Esophagus muscularis mucosa (tissue), 4 donors: ENCODE data around the gene ERCC6. TPM values are rescaled to one million over a fixed set of nuclear protein-coding genes. Genes with fewer than 3 reads are reported as not detected.

Source experiments
- DNase-seq: peaks from one replicate; pipeline ENCODE4 v3.0.0-alpha.2; 2017; ENCODE audit errors: extremely low spot score
- H3K27ac ChIP-seq, 4 donors: fragments of 200-600 bp; sonication (generic); replicated peaks in 1 of 4; 1 replicate in 3 of 4; 2 replicates in 1 of 4; pipeline ENCODE4 v1.5.1; 2016 to 2019; ENCODE audit warnings: mild to moderate bottlenecking in 1 of 4
- H3K27me3 ChIP-seq, 4 donors: fragments of 200-600 bp; sonication (generic); one replicate each; pipeline versions ENCODE4 v1.5.1 to v1.6.0; 2016 to 2019
- H3K36me3 ChIP-seq, 4 donors: fragments of 200-600 bp; sonication (generic); one replicate each; pipeline ENCODE4 v1.5.1; 2016 to 2019
- H3K4me1 ChIP-seq, 4 donors: fragments of 200-600 bp; sonication (generic); one replicate each; pipeline ENCODE4 v1.5.1; 2016 to 2019
- H3K4me3 ChIP-seq, 4 donors: fragments of 200-600 bp; sonication (generic); 1 replicate in 2 of 4; 2 replicates in 2 of 4; pipeline ENCODE4 v1.5.1; 2016 to 2019; ENCODE audit warnings: mild to moderate bottlenecking in 4 of 4, moderate library complexity in 1 of 4
- H3K9me3 ChIP-seq, 4 donors: fragments of 200-600 bp; sonication (generic); 1 replicate in 3 of 4; 2 replicates in 1 of 4; pipeline ENCODE4 v1.5.1; 2016 to 2019
- EP300 ChIP-seq: sonication (generic); formaldehyde crosslinking; IDR thresholded peaks from one replicate; pipeline ENCODE4 v1.6.1; 2017; ENCODE audit warnings: antibody characterized with exemption
- POLR2A ChIP-seq: fragments of 450-650 bp; IDR thresholded peaks from one replicate; pipeline ENCODE4 v1.6.1; 2017; ENCODE audit warnings: antibody characterized with exemption, moderate library complexity, mild to moderate bottlenecking, low read depth
- POLR2AphosphoS5 ChIP-seq, 2 donors: sonication (generic); formaldehyde crosslinking; IDR thresholded peaks; one replicate each; pipeline ENCODE4 v1.6.1; 2017; ENCODE audit warnings: antibody characterized with exemption in 2 of 2
- WGBS: methylation state at CpG from one replicate; pipeline ENCODE4 v1.1.5; 2018; 5-methylcytosine and 5-hydroxymethylcytosine counted together
- intact Hi-C: fragments of 100-400 bp; cut with DNase I; formaldehyde crosslinking; loops from one replicate; pipeline ENCODE4 v1.15.1; 2023
- total RNA-seq, 4 donors: library from RNA; depleted of rRNA; stranded (reverse); fragments of >200 nt; gene quantifications; one replicate each; pipeline versions ENCODE4 v1.1.0 to v1.2.1, GENCODE V29; 2016
- TF ChIP-seq, protein P1 (sequence below), 3 experiments: fragments of 200-600 bp in 2 of 3; fragments of 450-650 bp in 1 of 3; sonication (generic) in 2 of 3; IDR thresholded peaks; one replicate each; pipeline ENCODE4 v1.5.1; 2017 to 2019; ENCODE audit warnings: antibody characterized with exemption in 3 of 3, mild to moderate bottlenecking in 2 of 3, moderate library complexity in 1 of 3

Gene ERCC6
- total RNA-seq, 4 donors from 2014 or later = 7.0 to 11.7 (median 9.2) TPM

DNA sequence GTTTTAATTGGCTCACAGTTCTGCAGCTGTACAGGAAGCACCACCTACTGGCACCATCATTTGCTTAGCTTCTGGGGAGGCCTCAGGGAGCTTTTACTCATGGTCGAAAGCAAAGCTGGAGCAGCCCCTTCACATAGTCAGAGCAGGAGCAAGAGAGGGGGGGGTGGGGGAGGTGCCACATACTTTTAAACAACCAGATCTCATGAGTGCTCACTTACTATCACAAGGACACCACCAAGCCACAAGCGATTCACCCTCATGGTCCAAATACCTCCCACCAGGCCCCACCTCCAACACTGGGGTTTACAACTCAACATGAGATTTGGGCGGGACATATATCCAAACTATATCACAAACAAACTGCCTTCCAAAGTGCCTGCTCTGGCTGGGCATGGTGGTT is 39.5 kb upstream of the ERCC6 start:
- TF ChIP-seq POLR2A (no peak), EP300 (no peak), POLR2AphosphoS5 (IDR thresholded peaks at IDR 0.05) (no peak)
- TF ChIP-seq, protein P1, sequence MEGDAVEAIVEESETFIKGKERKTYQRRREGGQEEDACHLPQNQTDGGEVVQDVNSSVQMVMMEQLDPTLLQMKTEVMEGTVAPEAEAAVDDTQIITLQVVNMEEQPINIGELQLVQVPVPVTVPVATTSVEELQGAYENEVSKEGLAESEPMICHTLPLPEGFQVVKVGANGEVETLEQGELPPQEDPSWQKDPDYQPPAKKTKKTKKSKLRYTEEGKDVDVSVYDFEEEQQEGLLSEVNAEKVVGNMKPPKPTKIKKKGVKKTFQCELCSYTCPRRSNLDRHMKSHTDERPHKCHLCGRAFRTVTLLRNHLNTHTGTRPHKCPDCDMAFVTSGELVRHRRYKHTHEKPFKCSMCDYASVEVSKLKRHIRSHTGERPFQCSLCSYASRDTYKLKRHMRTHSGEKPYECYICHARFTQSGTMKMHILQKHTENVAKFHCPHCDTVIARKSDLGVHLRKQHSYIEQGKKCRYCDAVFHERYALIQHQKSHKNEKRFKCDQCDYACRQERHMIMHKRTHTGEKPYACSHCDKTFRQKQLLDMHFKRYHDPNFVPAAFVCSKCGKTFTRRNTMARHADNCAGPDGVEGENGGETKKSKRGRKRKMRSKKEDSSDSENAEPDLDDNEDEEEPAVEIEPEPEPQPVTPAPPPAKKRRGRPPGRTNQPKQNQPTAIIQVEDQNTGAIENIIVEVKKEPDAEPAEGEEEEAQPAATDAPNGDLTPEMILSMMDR (IDR thresholded peaks at IDR 0.05) = no peak
- WGBS = 91% methylated on average over 3 of the region's 3 CpGs
- no peak overlapping the region for H3K4me3 ChIP-seq
- H3K27ac ChIP-seq = no peak overlapping the region
- H3K36me3 ChIP-seq = no peaks in the 10 kb centered on the region
- intact Hi-C loops = no loop called here
- no peaks in the 10 kb centered on the region for H3K9me3 ChIP-seq
- peak; percentile 89 for DNase-seq
- H3K27me3 ChIP-seq = peaks cover 0 to 5% (median 0%) of the 10 kb centered on the region in 4 donors
- H3K4me1 ChIP-seq = no peaks in the 10 kb centered on the region

DNA sequence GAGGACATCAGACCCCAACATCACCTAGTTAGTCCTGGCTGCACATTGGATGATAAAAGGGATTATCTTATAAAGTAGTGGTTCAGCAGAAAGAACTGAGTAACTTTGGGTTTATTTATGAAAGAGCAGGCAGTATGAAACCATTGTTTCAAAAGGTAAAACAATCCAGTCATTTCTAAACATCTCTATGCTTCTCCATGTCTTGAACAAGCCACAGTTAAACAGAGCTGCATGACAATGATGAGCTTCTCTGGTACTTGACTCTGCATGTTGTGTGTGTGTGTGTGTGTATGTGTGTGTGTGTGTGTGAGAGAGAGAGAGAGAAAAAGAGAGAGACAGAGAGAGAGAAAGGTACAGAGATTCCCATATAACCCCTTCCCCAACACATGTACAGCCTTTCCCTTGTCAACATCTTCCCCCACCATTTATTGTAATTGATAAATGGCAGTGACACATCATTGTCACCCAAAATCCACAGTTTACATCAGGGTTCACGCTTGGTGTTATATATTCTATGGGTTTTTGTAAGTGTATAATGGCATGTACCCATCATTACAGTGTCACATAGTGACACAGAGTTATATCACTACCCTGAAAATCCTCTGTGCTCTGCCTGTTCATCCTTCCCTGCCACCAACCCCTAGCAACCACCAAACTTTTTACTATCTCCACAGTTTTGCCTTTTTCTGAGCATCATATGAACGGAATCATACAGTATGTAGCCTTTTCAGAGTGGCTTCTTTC is 38.4 kb upstream of the ERCC6 start:
- TF ChIP-seq EP300 = no peak
- no peak for TF ChIP-seq POLR2AphosphoS5 (IDR thresholded peaks at IDR 0.05)
- no peak for TF ChIP-seq POLR2A
- TF ChIP-seq, protein P1 (IDR thresholded peaks at IDR 0.05) = no peak
- no peak for DNase-seq
- no peaks in the 10 kb centered on the region for H3K4me1 ChIP-seq
- WGBS = 79% methylated on average over 2 of the region's 2 CpGs
- H3K27ac ChIP-seq = no peak overlapping the region
- no peak overlapping the region for H3K4me3 ChIP-seq
- H3K9me3 ChIP-seq = no peaks in the 10 kb centered on the region
- intact Hi-C loops = no loop called here
- H3K27me3 ChIP-seq = peaks cover 0 to 5% (median 0%) of the 10 kb centered on the region in 4 donors
- H3K36me3 ChIP-seq = no peaks in the 10 kb centered on the region

DNA sequence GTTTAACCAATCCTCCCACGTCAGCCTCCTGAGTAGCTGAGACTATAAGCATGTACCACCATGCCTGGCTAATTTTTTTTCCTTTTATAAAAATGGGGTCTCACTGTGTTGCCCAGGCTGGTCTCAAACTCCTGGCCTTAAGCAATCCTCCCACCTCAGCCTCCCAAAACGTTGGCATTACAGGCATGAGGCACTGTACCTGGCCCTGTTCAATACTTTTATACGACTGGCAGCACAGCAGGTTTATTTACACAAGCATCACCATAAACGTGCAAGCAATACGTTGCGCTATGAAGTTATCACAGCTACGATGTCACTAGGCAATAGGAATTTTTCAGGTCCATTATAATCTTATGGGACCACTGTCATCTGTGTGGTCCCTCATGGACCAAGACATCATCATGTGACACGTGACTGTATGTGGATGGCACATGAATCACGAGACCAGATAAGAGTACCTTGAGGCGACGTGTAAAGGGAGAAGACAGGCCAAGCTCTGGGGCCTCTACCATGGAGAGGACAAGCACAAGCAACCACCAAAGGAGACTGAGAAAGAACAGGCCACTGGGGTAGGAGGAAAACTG is 36.7 kb upstream of the ERCC6 start:
- Histone ChIP-seq H3K27ac (no peak overlapping the region), H3K4me3 (no peak overlapping the region), H3K36me3 (no peaks in the 10 kb centered on the region), H3K4me1 (no peaks in the 10 kb centered on the region), H3K9me3 (no peaks in the 10 kb centered on the region), H3K27me3 (peaks cover 0 to 5% (median 0%) of the 10 kb centered on the region in 4 donors)
- intact Hi-C loops = no loop called here
- WGBS = 82% methylated on average over 11 of the region's 11 CpGs
- DNase-seq = peak; percentile 85
- TF ChIP-seq, protein P1 (IDR thresholded peaks at IDR 0.05) = no peak
- TF ChIP-seq EP300 = no peak
- TF ChIP-seq POLR2A = no peak
- TF ChIP-seq POLR2AphosphoS5 (IDR thresholded peaks at IDR 0.05) = no peak

DNA sequence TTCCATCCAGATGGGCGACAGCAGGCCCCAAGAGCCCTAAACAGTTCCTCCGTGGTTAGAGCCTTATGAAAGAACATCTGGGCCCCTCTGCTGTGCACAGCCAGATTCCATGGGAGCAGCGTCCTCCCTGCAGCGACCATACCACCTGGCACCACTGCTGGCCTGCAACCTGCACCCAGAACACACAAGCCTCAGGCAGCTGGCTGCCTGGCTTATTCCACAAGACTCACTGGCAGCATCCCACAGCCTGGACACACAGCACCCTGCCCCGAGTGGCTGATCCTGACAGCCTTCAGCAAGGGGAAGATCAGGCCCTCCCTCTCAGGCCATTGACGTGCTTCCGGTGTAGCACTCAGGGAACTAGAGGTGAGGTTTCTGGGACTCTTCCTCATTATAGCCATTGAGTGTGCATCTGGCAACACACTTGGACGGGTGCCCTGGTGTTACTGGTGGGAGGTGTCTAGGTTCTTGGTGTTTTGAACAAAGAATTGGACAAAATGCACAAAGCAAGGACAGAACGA is 33.7 kb upstream of the ERCC6 start:
- Histone ChIP-seq H3K36me3 (no peaks in the 10 kb centered on the region), H3K27ac (no peak overlapping the region), H3K9me3 (no peaks in the 10 kb centered on the region), H3K4me3 (no peak overlapping the region), H3K27me3 (peaks cover 0 to 5% (median 0%) of the 10 kb centered on the region in 4 donors), H3K4me1 (no peaks in the 10 kb centered on the region)
- intact Hi-C loops = no loop called here
- TF ChIP-seq, protein P1 (IDR thresholded peaks at IDR 0.05) = no peak
- no peak for TF ChIP-seq EP300
- WGBS = 81% methylated on average over 9 of the region's 9 CpGs
- DNase-seq = no peak
